GM23248 (cell line): ENCODE measurements around the gene ADAM29. TPM values are rescaled to one million over a fixed set of nuclear protein-coding genes. Genes with fewer than 3 reads are reported as not detected.

Experiments
- DNase-seq: peaks from one replicate; pipeline ENCODE4 v3.0.0-alpha.2; 2015
- H2AFZ ChIP-seq: fragments of 200-600 bp; sonication (generic); 2 replicates; pipeline ENCODE4 v1.6.1; 2016; ENCODE audit warnings: antibody characterized with exemption
- H3F3A ChIP-seq: fragments of 200-600 bp; sonication (generic); 2 replicates; pipeline ENCODE4 v1.6.1; 2016; ENCODE audit warnings: mild to moderate bottlenecking, antibody characterized with exemption, mixed run types; ENCODE audit not compliant: insufficient read depth
- H3K27ac ChIP-seq: fragments of 200-600 bp; sonication (generic); 2 replicates; pipeline ENCODE4 v1.5.1; 2016; ENCODE audit warnings: mild to moderate bottlenecking
- H3K27me3 ChIP-seq: fragments of 200-600 bp; sonication (generic); replicated peaks from 2 replicates; pipeline ENCODE4 v1.6.1; 2016; ENCODE audit warnings: mild to moderate bottlenecking; ENCODE audit not compliant: insufficient read depth
- H3K36me3 ChIP-seq: fragments of 200-600 bp; sonication (generic); 2 replicates; pipeline ENCODE4 v1.6.1; 2016; ENCODE audit warnings: low read depth, mild to moderate bottlenecking
- H3K4me1 ChIP-seq: fragments of 200-600 bp; sonication (generic); 2 replicates; pipeline ENCODE4 v1.6.1; 2016; ENCODE audit warnings: mild to moderate bottlenecking; ENCODE audit not compliant: insufficient read depth
- H3K4me2 ChIP-seq: fragments of 200-600 bp; sonication (generic); one replicate; pipeline ENCODE4 v1.6.1; 2016; ENCODE audit warnings: mild to moderate bottlenecking; ENCODE audit not compliant: unreplicated experiment
- H3K4me3 ChIP-seq: fragments of 200-600 bp; sonication (generic); 2 replicates; pipeline ENCODE4 v1.5.1; 2016; ENCODE audit warnings: mild to moderate bottlenecking
- H3K79me2 ChIP-seq: fragments of 200-600 bp; sonication (generic); 2 replicates; pipeline ENCODE4 v1.6.1; 2016; ENCODE audit warnings: mild to moderate bottlenecking; ENCODE audit not compliant: insufficient read depth
- H3K9ac ChIP-seq: fragments of 200-600 bp; sonication (generic); 2 replicates; pipeline ENCODE4 v1.6.1; 2016; ENCODE audit warnings: mild to moderate bottlenecking
- H3K9me2 ChIP-seq: fragments of 200-600 bp; sonication (generic); 2 replicates; pipeline ENCODE4 v1.6.1; 2016; ENCODE audit warnings: mixed run types, mild to moderate bottlenecking, moderate library complexity; ENCODE audit not compliant: insufficient read depth
- H3K9me3 ChIP-seq: fragments of 200-600 bp; sonication (generic); one replicate; pipeline ENCODE4 v1.6.1; 2017; ENCODE audit warnings: low read depth
- H4K20me1 ChIP-seq: fragments of 200-600 bp; sonication (generic); 2 replicates; pipeline ENCODE4 v1.6.0; 2016; ENCODE audit not compliant: insufficient read depth
- EZH2 ChIP-seq: fragments of 200-600 bp; sonication (generic); IDR thresholded peaks from 2 replicates; pipeline ENCODE4 v1.6.1; 2018; ENCODE audit warnings: antibody characterized with exemption, mild to moderate bottlenecking; ENCODE audit not compliant: insufficient read depth, poor library complexity, severe bottlenecking
- EZH2phosphoT487 ChIP-seq: fragments of 200-600 bp; sonication (generic); IDR thresholded peaks from 2 replicates; pipeline ENCODE4 v1.6.1; 2018; ENCODE audit warnings: antibody characterized with exemption, moderate library complexity, mild to moderate bottlenecking, low read depth; ENCODE audit not compliant: insufficient read depth
- WGBS, 2 experiments: methylation state at CpG; one replicate each; pipeline ENCODE4 v1.1.6; 2015 to 2017; ENCODE audit warnings: low lambda C conversion rate in 2 of 2, low coverage in 1 of 2; ENCODE audit errors: missing lambda C conversion rate in 2 of 2; 5-methylcytosine and 5-hydroxymethylcytosine counted together
- in situ Hi-C: fragments of 300-500 bp; cut with MboI; formaldehyde crosslinking; loops from 2 replicates; pipeline ENCODE4 v1.15.0; 2020
- polyA plus RNA-seq: library from polyadenylated mRNA; unstranded; fragments of >200 nt; fragmentation: Nextera tagmentation; extraction: Ambion mirVana; gene quantifications from 2 replicates; pipeline ENCODE4 v1.2.1, GENCODE V29; 2016
- total RNA-seq: library from RNA; depleted of rRNA; stranded (reverse); fragments of >200 nt; shearing (Covaris generic); gene quantifications from 2 replicates; pipeline ENCODE4 v1.2.3, GENCODE V29; 2014

ADAM29 gene
- total and polyA plus RNA-seq, 2 experiments from 2014 or later: not detected

DNA sequence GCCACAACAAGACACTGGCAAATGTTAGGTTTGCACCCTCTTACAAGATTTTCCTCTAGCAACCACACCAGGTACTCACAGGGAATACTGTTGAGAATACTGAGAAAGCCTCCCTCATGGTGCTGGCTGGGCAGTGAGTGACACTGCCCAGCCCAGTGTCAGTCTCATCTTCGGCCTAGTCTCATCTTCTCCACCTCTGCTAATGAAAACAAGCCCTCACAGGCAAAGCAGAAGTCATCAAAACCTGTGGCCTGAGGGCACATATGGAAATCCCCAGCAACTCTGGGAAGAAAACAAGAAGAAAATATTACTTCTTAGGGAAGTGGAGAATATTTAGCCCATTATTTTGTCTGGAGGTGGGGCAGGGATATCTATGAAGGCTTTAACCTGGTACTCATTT, 7.9 kb upstream of the ADAM29 start:
- H3K9ac ChIP-seq: no peak overlapping the region
- no peaks in the 10 kb centered on the region for H3K9me2 ChIP-seq
- in situ Hi-C loops: no loop called here
- no peaks in the 10 kb centered on the region for H3K79me2 ChIP-seq
- H3K9me3 ChIP-seq: no peaks in the 10 kb centered on the region
- H2AFZ ChIP-seq: no peak overlapping the region
- no peak for TF ChIP-seq EZH2phosphoT487
- TF ChIP-seq EZH2: no peak
- no peaks in the 10 kb centered on the region for H3F3A ChIP-seq
- no peak overlapping the region for H3K4me2 ChIP-seq
- WGBS, 2 experiments: 0% methylated on average over 1 of the region's 1 CpG
- no peaks in the 10 kb centered on the region for H4K20me1 ChIP-seq
- H3K4me3 ChIP-seq: no peak overlapping the region
- DNase-seq: no peak
- no peaks in the 10 kb centered on the region for H3K27me3 ChIP-seq
- H3K4me1 ChIP-seq: no peaks in the 10 kb centered on the region
- H3K36me3 ChIP-seq: no peaks in the 10 kb centered on the region
- H3K27ac ChIP-seq: no peak overlapping the region

DNA sequence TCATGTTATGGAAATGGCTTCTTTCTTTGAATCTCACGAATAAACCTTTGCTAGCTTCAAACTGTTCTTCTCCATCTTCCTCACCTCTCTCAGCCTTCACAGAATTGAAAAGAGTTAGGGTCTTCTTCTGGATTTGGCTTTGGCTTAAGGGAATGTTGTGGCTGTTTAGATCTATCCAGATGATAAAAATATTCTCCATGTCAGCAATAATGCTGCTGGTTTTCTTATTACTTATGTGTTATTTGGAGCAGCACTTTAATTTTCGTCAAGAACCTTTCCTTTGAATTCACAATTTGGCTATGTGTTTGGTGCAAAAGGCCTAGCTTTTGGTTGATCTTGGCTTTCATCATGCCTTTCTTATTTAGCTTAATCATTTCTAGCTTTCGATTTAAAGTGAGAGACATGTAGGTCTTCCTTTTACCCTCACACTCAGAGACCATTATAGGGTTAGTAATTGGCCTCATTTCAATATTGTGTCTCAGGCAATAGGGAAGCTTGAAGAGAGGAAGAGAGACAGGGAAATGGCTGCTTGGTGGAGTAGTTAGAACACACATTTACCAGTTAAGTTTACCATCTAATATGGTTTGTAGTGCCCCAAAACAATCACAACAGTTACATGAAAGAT, 5.1 kb upstream of the ADAM29 start:
- Histone ChIP-seq H3K36me3 (no peaks in the 10 kb centered on the region), H3K9me2 (no peaks in the 10 kb centered on the region), H3K9ac (no peak overlapping the region), H3K4me1 (no peaks in the 10 kb centered on the region), H2AFZ (no peak overlapping the region), H3K4me2 (no peak overlapping the region), H4K20me1 (no peaks in the 10 kb centered on the region), H3K9me3 (no peaks in the 10 kb centered on the region), H3F3A (no peaks in the 10 kb centered on the region), H3K27ac (no peak overlapping the region), H3K4me3 (no peak overlapping the region), H3K79me2 (no peaks in the 10 kb centered on the region), H3K27me3 (no peaks in the 10 kb centered on the region)
- no peak for TF ChIP-seq EZH2phosphoT487
- DNase-seq: no peak
- 3 to 5% methylated on average over 3 of the region's 3 CpGs for WGBS, 2 experiments
- in situ Hi-C loops: no loop called here

DNA sequence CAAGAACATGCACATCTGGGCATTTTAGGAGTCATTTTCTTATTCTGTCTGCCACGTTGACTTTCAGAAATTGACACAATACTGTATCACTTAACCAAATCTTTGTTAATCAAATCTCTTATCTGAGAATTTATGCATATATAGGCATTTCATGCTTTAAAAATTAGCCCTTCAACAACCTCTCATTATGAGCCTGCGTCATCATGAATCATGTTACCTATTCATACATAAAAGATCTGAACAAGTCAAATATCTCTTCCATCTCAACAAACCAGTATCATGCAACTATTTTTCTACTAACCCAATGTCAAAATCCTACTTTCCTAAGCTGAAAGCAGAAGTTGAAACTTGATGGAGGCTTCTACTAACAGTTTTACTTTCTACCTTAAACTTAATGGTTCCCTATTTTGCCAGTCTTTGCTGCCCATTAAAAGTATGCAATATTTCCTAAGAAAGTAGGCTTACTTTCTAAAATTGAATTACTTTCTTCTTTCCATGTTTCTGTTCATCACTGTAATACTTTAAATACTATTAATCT, 1.8 kb downstream of the ADAM29 start:
- H3K9ac ChIP-seq: no peak overlapping the region
- no peaks in the 10 kb centered on the region for H3K9me3 ChIP-seq
- in situ Hi-C loops: no loop called here
- H4K20me1 ChIP-seq: no peaks in the 10 kb centered on the region
- no peaks in the 10 kb centered on the region for H3K27me3 ChIP-seq
- no peak for DNase-seq
- TF ChIP-seq EZH2phosphoT487 (no peak), EZH2 (no peak)
- no peak overlapping the region for H3K27ac ChIP-seq
- no peaks in the 10 kb centered on the region for H3F3A ChIP-seq
- H3K4me3 ChIP-seq: no peak overlapping the region
- no peak overlapping the region for H3K4me2 ChIP-seq
- no peaks in the 10 kb centered on the region for H3K4me1 ChIP-seq
- 7 to 10% methylated on average over 2 of the region's 2 CpGs for WGBS, 2 experiments
- no peak overlapping the region for H2AFZ ChIP-seq
- H3K36me3 ChIP-seq: no peaks in the 10 kb centered on the region
- no peaks in the 10 kb centered on the region for H3K79me2 ChIP-seq
- H3K9me2 ChIP-seq: no peaks in the 10 kb centered on the region

DNA sequence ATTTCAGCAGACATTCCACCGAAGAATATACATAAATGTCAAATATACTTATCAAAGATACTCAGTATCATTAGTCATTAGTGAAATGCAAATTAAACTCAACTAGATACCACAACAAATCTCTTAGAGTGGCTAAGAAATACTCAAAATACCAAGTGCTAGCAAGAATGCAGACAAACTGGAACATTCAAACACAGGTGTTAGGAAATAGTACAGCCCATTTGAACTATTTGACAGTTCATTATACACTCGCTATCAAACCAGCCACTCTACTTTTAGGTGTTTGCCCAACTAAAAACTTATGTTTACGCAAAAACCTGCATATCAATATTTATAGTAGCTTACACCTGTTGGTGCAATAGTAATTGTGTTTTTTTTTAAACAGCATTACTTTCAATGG, 8.8 kb downstream of the ADAM29 start:
- H3K9me3 ChIP-seq: no peaks in the 10 kb centered on the region
- no peaks in the 10 kb centered on the region for H3K4me1 ChIP-seq
- H3K9ac ChIP-seq: no peak overlapping the region
- in situ Hi-C loops: no loop called here
- no peak overlapping the region for H2AFZ ChIP-seq
- TF ChIP-seq EZH2: no peak
- no peak for TF ChIP-seq EZH2phosphoT487
- no peaks in the 10 kb centered on the region for H3K9me2 ChIP-seq
- no peaks in the 10 kb centered on the region for H3K79me2 ChIP-seq
- H3F3A ChIP-seq: no peaks in the 10 kb centered on the region
- WGBS, 2 experiments: 24 to 37% methylated on average over 3 of the region's 3 CpGs
- H3K27me3 ChIP-seq: no peaks in the 10 kb centered on the region
- no peak overlapping the region for H3K27ac ChIP-seq
- no peak overlapping the region for H3K4me3 ChIP-seq
- H3K4me2 ChIP-seq: no peak overlapping the region
- DNase-seq: no peak
- no peaks in the 10 kb centered on the region for H3K36me3 ChIP-seq
- H4K20me1 ChIP-seq: no peaks in the 10 kb centered on the region
